HG02840 (cell line): ENCODE data around the gene PTGER3.

ENCODE experiments used
- ATAC-seq: cut with Tn5 transposase; IDR thresholded peaks from one replicate; pipeline ENCODE4 v1.9.1; 2021; ENCODE audit warnings: mild to moderate bottlenecking, moderate library complexity, moderate number of reproducible peaks; ENCODE audit not compliant: unreplicated experiment, low FRiP score

PTGER3 gene

DNA sequence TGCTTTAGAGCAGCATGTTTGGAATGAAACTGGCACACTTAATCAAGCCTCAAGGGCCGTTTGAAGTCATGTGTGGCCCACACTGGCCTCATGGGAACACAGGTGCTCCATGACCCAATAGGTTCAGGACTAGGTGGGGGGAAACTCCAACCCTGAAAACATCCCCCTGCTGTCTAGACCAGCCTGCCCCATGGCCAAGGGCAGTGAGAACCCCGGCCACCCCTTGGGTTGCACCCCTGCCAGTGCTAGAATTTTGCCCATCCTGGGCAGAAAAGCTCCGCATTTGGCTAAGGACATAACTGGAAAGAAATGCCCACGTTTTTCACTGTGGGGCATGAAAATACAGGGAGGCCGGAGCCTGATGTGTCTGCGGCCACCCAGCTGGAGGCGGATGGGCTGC is 6.1 kb upstream of the PTGER3 start:
- ATAC-seq, result no peak

DNA sequence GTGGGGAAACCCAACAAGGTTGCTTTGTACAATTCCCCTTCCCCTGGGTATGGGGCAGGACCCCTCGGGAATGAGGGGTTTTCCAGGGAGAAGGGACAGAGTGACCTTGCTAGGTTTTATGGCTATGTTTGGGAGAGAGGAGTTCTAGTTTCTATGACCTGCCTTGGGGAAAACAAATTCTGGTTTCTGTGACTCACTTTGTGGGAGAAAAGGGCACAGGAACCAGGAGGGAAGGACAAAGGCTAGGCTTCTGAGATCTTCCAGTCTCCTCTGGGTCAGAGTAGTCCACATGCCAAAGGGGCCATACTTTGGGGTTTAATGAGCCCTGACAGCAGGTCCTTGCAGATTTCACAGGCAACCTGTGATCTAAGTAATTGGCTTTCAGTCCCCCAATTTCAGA is 5.5 kb upstream of the PTGER3 start:
- ATAC-seq, result no peak

DNA sequence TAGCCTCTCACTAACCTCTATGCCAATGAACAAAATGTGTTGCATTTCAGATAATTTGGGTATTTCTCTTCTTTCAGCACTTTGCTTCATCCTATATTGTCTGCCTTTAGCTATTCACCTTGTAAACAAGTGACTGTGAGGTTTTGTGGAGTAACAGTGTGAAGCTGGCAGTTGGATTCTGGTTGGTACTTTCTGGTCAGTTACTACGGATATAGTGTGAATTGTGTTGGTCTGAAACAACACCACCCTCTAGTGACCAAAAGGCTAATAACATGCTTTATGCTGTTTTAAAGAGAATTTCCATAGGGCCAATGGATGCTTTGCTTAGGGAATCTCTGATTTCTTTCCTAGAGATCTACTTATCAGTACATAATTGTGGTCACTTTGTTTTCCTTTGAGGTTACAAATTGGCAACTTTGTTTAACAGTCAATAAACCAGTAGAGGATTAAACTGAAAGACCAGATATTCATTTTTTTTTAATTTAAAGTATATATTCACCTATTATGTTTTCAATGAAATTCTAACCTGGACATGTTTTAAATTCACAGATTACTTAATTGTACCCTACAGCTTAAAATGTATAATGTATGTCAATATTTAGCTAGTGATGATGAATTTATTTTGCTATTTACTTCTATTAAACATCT is 2.5 kb upstream of the PTGER3 start:
- ATAC-seq, result peak; percentile 57

DNA sequence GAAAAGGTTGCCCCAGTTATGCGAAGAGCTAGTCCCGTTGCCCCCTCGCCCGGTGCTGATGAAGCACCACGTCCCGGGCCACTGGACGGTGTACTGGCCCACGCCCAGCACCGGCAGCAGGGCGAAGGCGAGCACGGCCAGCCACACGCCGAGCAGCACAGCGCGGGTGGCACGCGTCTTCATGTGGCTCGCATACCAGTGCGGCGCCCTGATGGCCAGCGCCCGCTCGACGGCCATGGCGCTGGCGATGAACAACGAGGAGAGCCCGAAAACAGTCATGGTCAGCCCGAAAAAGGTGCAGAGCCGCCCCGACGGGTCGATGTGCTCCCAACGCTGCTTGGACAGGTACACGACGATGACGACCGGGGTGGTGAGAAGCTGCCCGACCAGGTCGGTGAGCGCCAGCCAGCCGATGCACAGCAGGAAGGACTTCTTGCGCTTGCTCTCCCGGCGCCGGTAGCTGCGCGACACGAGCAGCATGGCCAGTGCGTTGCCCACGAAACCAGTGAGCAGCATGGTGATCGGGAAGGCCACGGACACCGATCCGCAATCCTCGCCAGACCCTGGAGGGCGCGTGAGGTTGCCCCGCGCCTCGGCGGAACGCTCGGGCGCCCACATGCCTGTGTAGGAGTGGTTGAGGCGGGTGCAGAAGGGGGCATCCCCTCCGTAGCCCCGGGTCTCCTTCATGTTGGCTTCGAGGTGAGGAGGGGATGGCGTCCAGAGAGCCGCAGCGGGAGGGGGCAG is 553 bp downstream of the PTGER3 start:
- peak; percentile 16 for ATAC-seq

DNA sequence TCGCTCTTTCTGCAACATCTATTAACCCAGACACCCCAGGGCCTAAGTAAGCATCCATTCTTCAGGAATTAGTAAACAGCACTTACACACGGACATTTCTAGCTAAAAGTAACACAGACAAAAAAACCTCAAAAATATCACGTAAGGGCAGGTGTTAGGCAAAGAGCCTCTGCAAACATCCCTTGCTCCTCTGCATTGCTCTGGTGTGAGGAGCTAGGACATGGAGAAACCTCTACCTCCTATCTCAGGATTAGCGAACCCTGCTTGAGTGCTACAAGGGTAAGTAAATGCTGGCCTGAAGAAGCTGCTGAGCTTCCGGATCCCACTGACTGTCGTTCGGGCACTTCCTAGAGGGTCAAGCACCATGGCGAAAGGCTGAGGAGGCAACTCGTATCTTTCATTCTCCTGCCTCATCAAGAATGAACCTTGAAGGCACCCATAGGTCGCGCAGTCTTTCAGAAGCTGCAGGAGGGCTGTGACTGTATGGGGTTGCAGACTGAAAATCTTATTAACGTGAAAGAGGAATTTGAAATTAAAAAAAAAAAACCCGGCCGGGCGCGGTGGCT is 2.1 kb downstream of the PTGER3 start:
- ATAC-seq, result no peak

DNA sequence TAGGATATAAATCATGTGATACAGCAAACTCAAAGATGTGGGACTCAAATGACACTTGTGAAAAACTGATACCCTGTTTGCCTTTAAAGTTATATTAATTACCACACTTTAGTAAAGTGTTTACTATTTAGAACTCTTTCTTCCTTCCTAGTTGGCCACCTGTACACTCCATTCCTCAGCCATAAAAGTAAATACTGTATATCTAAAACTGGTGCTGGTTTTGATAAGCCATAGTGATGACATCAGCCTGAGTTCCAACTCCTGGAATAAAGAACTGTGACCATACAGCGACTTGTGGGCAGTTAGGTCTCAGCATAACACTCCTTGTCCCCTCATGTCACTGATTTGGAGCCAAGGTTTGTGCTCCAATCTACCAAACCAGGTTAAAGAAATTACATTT is 2.8 kb downstream of the PTGER3 start:
- ATAC-seq, result no peak

DNA sequence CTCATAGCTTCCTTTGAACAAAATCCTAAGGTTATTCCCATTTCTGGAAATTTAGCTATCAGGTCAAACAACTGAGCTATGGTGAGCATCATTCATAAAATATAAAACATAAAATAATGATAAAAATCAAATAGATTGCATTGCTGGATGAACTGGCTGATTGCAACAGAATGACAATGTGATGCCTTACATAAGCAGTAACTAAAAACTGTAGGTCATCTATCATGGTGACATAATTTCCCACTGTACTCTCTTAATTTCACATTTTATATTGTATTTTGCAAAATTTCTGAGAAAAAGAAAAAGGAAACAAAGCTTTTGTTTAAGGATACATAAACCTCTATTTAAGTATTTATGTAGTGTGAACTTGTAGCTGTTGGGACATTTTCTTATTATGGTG is 4.6 kb downstream of the PTGER3 start:
- ATAC-seq, result no peak

DNA sequence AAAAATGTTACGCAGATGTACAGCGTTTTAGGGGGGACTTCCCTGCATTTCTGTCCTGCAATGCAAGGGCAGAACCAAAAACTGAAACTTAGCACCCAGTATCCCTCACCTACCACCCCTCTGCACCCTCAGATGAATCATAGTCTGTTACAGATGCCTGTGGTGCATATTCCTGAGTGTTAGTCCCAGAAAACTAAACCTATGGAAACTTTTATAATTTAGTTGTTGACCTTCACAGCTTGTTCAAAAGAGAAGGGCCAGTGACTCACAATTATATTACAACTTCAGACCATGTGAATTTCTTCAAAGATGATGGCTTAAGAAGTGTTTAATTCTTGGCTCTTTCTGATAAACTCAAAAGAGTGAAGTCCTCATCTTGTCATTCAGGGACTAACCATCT is 5.8 kb downstream of the PTGER3 start:
- no peak for ATAC-seq

DNA sequence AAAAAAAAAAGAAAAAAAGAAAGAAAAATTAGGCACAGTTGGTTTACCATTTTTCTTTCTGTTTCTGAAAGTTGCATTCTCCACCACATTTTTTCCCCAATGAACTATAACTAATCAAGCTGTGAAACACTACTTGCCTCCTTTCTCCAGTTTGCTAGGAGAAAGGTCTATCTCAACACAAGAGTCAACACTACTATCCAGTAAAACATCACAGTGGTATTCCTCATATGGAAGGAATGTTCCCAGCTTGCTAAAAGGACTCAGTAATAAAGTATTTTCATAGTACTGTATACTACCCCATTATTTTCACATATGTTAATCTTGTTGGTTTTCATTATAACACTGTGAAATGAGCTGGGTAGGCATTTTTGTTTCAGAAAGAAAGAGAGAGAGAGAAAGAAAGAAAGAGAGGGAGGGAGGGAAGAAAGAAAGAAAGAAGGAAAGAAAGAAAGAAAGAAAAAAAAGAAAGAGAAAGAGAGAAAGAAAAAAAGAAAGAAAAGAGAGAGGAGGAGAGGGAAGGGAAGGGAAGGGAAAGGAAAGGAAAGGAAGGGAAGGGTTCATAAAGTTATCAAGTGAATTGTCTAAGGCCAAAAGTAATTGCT is 7.9 kb downstream of the PTGER3 start:
- no peak for ATAC-seq

DNA sequence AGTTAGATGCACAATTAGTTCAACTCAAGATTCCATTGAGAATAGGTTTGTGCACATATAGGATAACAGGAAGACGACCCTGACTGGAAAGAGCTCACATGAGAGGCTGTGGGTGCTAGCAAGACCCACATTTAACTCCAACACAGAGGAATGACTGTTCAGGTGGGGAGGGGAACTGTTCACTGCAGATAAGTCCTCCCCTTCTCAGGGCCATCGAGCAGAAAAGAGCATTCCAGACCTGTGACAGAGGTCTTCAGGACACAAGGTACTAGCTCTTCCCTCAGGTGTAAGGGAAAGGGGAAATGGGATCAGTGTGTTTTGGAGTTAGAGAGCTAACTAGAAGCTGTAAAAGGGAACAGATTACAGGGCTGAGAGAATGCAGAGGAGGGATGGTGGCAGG is 8.7 kb downstream of the PTGER3 start:
- no peak for ATAC-seq

DNA sequence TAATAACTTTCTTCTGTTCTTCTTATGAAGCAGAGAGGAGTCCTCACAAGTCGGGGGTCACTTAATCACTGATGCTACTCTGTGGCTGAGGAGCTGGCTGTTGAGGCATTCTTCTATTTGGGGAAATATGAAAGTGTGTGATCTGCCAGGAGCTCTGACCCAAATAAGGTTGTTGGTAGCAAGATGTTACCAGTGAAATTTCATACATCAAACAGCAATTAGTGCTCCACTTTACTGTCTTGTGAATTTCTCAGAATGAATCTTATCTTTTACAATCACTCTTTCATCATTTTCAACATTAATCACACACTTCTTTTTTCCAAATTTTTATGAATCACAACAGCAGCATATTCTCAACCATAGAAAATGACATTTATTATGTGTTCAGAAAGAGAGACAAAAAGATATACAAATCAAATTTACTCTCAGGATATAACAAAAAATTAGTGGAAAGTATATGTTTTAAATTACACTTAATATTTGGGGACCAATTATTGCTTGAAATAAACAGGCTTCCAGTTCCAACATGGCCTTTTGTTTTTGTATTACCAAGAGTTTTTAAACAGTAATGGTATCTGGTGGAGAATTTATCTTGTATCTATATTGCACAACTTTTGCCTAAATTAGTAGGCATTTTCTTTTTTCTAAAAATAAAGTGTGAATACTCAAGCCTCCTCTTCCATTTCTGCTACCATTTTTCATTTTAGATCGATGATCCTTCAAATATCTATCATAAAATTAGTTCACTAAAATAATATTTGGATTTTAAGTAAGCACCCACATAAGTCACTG is 9.6 kb downstream of the PTGER3 start:
- ATAC-seq, result no peak

DNA sequence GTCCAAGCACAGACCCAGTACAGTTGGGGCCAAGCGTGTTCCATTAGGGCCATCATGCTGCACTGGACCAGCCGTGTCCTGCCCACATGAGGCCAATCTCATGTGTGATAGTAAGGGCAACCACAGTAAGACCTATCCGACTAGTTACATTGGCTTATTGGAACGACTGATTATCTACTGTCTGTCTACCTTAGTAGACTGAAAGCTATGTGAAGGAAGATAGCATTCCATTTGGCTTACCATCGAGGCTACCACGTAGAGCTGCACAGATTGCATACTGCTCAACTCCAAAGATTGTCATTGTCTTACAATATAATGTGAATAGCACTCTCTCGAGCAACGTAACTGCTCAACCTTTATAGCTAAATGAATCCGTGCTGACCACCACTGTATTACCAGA is 10.6 kb downstream of the PTGER3 start:
- ATAC-seq, result no peak

DNA sequence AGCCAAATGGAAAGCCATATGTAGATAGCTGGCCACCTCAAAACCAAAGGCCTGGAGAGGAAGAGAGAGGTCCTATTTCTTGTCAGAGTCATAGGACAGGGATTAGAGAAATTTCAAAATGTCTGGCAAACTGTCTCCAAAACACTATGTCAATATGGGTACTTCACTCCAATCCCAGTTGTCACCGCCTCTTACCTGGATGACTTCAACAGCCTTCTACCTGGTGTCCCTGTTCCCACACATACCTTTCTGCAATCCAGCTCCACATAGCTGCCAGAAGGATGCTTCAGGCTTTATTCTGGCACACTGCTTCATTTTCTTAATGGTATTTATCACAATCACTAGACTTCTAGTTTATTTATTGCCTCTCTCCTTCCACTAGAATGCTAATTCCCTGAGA is 14.5 kb downstream of the PTGER3 start:
- ATAC-seq, result no peak

DNA sequence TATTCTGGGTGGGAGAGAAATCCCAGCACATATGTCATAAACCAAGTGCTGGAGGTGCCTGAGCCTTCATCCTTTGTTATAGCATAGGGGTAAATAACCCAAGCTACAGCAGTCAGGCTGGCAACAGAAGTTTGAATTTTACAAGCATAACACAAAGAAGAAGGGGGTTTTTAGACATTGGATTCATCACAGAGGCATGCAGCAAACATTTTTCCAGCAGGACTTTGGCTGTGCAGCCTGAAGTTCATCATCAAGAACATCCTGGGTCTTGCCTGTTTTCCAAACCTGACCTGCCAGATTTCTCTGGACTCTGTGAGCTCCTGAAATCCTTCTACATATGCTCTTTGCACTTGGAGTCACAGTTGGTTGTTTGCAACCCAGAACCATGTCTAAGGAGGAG is 16.2 kb downstream of the PTGER3 start:
- no peak for ATAC-seq

DNA sequence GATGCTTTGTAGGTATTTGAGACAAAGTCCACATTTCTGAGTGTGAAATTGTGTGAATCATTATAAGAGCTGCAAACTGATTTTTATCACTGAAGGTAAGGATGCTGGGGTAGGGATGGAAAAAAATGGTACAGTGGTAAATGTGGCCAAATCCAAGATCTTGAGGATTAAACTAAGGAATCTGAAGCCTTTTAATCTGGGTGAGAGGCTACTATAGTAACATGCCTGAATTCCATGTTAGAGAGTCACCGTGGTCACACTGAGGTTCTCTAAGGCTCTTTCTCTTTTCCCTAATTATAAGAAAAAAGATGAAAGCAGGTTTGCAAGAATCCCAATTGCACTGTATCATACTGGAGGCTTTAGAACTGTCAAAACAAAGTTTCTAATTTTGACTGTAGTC is 17.6 kb downstream of the PTGER3 start:
- ATAC-seq, result no peak

DNA sequence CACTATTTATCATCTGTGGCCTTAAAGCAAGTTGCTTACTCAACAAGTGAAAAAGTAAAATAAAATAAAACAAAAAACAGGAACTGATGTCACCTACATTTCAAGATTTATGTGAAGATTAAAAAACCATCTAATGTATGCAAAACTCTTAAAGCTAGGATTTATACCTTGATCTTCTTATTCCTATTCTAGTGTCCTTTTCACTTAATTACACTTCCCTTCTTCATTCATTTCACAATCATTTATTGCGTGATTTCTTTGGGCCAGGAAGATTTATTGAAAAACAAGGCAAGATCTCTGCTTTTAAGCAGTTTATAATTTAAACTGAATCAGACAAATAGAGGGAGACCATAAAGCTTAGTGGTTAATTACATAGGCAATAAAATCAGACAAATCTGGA is 18.6 kb downstream of the PTGER3 start:
- ATAC-seq, result no peak

DNA sequence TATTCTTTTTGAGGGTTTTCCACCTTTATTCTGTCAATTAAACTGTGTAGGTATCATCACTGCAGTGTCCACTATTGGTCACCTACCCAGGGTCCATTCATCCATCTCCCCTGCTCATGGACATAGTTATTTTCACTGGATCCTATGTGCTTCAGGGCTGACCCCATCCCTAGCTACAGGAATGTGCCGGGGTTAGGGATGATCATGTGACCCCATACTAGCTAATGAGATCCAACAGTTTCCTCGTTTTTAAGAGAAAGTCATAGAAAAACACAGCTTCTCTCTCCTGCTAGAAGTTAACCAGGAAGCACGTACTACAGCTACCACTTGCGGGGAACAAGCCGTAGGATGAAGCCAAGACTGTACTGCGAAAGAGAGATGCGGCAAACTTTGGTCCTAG is 19.6 kb downstream of the PTGER3 start:
- no peak for ATAC-seq

DNA sequence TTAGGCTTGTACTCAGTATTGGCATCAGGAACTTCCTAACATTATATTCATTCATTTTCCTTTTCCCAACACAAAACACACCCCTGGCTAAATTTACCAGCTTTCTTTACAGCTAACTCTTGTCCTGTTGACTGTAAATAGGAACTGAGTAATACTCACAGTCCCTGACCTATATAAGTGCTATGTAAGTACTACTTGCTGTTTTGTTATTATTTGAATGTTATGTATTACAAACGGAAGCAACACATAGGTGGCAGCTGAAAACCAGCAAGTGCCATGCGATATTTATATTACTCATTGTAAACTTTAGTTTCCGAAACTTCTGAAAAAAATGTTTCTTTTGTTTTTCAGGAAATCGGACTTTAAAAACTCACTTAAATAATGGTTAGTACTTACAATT is 21.5 kb downstream of the PTGER3 start:
- ATAC-seq, result no peak

DNA sequence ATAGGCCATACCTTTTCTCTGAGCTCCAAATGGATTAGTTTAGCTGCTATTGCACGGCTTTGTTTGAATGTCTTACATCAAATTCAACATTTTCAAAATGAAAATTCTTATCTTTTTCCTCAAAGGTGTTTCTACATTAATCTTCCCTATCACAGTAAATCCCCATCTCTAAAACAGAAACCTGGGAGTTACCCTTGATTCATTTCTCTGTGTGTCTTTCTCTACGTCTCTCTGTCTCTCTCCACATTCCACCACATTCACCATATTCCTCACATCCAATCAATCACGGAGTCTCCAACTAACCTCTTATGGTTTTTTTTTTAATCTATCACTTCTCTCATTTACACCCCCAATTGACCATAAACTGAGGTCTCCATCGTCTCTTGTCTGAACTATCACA is 24.1 kb downstream of the PTGER3 start:
- ATAC-seq, result no peak

DNA sequence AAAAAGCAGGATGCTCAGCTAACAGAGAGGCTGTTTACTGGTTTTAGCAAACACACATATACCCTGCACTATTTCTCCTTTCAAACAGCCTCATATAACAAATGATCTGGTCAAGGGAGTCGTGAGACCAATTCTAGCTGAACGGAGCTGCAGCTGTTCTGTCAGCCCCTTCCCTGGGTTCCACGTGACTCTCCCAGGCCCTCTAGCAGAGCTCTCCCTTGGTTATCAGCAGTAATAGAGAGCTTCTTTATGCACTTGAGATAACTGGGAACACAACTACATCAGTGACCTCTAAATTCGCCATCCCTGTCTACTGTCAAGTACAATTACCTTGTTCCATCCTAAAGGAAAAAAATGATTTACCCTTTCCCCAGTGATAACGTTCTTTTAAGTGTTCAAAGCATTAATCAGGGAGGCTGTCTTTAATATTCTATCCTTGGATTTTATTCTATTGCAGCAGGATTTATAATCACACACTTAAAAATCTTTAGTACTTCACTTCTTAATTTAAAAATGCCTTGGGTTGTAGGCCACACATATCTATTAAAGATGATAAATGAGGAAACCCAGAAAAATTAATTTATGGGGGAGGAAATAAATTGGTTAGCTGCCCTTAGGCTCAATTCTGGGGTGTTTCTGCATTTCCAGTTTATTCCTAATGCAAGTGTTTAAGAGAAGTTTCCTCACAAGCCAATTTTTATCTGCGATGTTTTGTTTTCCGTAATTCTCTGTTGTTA is 28.2 kb downstream of the PTGER3 start:
- no peak for ATAC-seq
